ENCODE data around the gene HTR2A. TPM values are rescaled to one million over a fixed set of nuclear protein-coding genes. Genes with fewer than 3 reads are reported as not detected.

The HTR2A gene
- total RNA-seq, 1 experiment from 2014 or later = not detected

GRCh38 chr13:46866150-46866549 is 30.7 kb downstream of the HTR2A start:
- Histone ChIP-seq H3K4me1 (ENCODE audit: low read length) (peaks cover 3% of the 10 kb centered on the region), H4K20me1 (ENCODE audit: insufficient read depth, low read depth, low read length) (no peaks in the 10 kb centered on the region), H2AFZ (ENCODE audit: low read length) (no peak overlapping the region), H3K27me3 (ENCODE audit: low read length) (no peaks in the 10 kb centered on the region), H3K27ac (ENCODE audit: low read length) (no peak overlapping the region), H3K9me3 (ENCODE audit: low read length) (no peaks in the 10 kb centered on the region), H3K36me3 (ENCODE audit: insufficient read depth, low read length) (no peaks in the 10 kb centered on the region), H3K79me2 (ENCODE audit: low read length) (no peaks in the 10 kb centered on the region), H3K9me2 (replicated peaks; ENCODE audit: insufficient read depth, low read length) (no peaks in the 10 kb centered on the region), H3K9ac (ENCODE audit: low read length) (no peak overlapping the region), H3K4me3 (ENCODE audit: low read length) (no peak overlapping the region), H3K4me2 (ENCODE audit: low read depth, low read length, poor library complexity, severe bottlenecking) (no peak overlapping the region)
- peak; percentile 41 for DNase-seq

- Histone ChIP-seq H3K9ac (ENCODE audit: low read length) (no peak overlapping the region), H3K79me2 (ENCODE audit: low read length) (no peaks in the 10 kb centered on the region), H3K36me3 (ENCODE audit: insufficient read depth, low read length) (no peaks in the 10 kb centered on the region), H4K20me1 (ENCODE audit: insufficient read depth, low read depth, low read length) (no peaks in the 10 kb centered on the region), H2AFZ (ENCODE audit: low read length) (no peak overlapping the region), H3K9me3 (ENCODE audit: low read length) (no peaks in the 10 kb centered on the region), H3K27me3 (ENCODE audit: low read length) (no peaks in the 10 kb centered on the region), H3K27ac (ENCODE audit: low read length) (no peak overlapping the region), H3K4me1 (ENCODE audit: low read length) (peaks cover 3% of the 10 kb centered on the region), H3K4me3 (ENCODE audit: low read length) (no peak overlapping the region), H3K9me2 (replicated peaks; ENCODE audit: insufficient read depth, low read length) (no peaks in the 10 kb centered on the region), H3K4me2 (ENCODE audit: low read depth, low read length, poor library complexity, severe bottlenecking) (no peak overlapping the region)
- DNase-seq = no peak
Observed at GRCh38 chr13:46864941-46865340, 31.9 kb downstream of the HTR2A start.

DNA sequence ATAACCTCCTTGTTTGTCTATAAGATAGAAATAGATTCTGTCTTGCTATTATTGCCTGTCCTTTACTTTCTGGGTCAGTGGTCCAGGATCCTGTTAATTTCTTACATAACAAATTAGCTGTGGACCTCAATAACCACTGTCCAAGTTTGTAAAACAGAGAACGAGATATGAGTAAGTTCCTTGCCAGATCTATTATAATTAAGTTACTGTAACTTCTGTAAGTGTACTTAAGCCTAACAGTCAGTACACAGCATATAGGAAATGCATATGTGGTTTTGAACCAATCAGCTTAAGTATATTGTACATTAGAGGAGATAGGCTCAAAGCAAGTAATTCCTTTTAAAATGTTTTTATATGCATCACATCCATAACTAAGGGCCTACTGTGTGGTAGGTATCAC is 34.9 kb downstream of the HTR2A start:
- no peak overlapping the region for H3K27ac ChIP-seq (ENCODE audit: low read length)
- no peaks in the 10 kb centered on the region for H3K27me3 ChIP-seq (ENCODE audit: low read length)
- H3K36me3 ChIP-seq (ENCODE audit: insufficient read depth, low read length) = no peaks in the 10 kb centered on the region
- no peaks in the 10 kb centered on the region for H3K9me2 ChIP-seq (replicated peaks; ENCODE audit: insufficient read depth, low read length)
- peaks cover 3% of the 10 kb centered on the region for H3K4me1 ChIP-seq (ENCODE audit: low read length)
- no peaks in the 10 kb centered on the region for H3K79me2 ChIP-seq (ENCODE audit: low read length)
- no peak overlapping the region for H3K4me3 ChIP-seq (ENCODE audit: low read length)
- no peak overlapping the region for H3K4me2 ChIP-seq (ENCODE audit: low read depth, low read length, poor library complexity, severe bottlenecking)
- DNase-seq = no peak
- H3K9me3 ChIP-seq (ENCODE audit: low read length) = no peaks in the 10 kb centered on the region
- no peak overlapping the region for H2AFZ ChIP-seq (ENCODE audit: low read length)
- H3K9ac ChIP-seq (ENCODE audit: low read length) = no peak overlapping the region
- no peaks in the 10 kb centered on the region for H4K20me1 ChIP-seq (ENCODE audit: insufficient read depth, low read depth, low read length)

- Histone ChIP-seq H3K27ac (ENCODE audit: low read length) (no peak overlapping the region), H4K20me1 (ENCODE audit: insufficient read depth, low read depth, low read length) (no peaks in the 10 kb centered on the region), H3K9me3 (ENCODE audit: low read length) (no peaks in the 10 kb centered on the region), H3K79me2 (ENCODE audit: low read length) (no peaks in the 10 kb centered on the region), H2AFZ (ENCODE audit: low read length) (no peak overlapping the region), H3K36me3 (ENCODE audit: insufficient read depth, low read length) (no peaks in the 10 kb centered on the region), H3K4me3 (ENCODE audit: low read length) (no peak overlapping the region), H3K4me2 (ENCODE audit: low read depth, low read length, poor library complexity, severe bottlenecking) (no peak overlapping the region), H3K9me2 (replicated peaks; ENCODE audit: insufficient read depth, low read length) (no peaks in the 10 kb centered on the region), H3K27me3 (ENCODE audit: low read length) (no peaks in the 10 kb centered on the region), H3K4me1 (ENCODE audit: low read length) (peaks cover 3% of the 10 kb centered on the region), H3K9ac (ENCODE audit: low read length) (no peak overlapping the region)
- no peak for DNase-seq
Observed at GRCh38 chr13:46860722-46861121, 36.1 kb downstream of the HTR2A start.

DNA sequence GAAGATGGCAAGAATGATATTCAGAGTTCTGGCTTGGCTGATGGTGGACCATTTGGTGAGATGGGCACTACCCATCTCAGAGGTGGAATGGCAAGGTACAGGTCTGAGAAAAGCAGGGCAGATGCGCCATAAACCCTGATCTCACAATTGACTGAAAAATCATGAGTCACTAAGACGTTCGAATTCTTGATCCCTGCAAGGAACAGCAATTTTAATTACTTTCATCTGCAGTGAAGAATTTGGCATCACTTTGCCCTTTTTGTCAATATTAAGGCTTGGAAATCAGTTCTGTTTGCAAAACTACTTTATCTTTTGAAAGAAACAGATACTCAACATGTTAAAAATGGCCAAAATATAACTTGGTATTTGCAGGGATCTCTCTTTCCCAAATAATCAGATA is 38.1 kb downstream of the HTR2A start:
- Histone ChIP-seq H3K4me2 (ENCODE audit: low read depth, low read length, poor library complexity, severe bottlenecking) (no peak overlapping the region), H2AFZ (ENCODE audit: low read length) (no peak overlapping the region), H3K4me1 (ENCODE audit: low read length) (peaks cover 3% of the 10 kb centered on the region), H3K9me3 (ENCODE audit: low read length) (no peaks in the 10 kb centered on the region), H3K36me3 (ENCODE audit: insufficient read depth, low read length) (no peaks in the 10 kb centered on the region), H3K9ac (ENCODE audit: low read length) (no peak overlapping the region), H3K79me2 (ENCODE audit: low read length) (no peaks in the 10 kb centered on the region), H4K20me1 (ENCODE audit: insufficient read depth, low read depth, low read length) (no peaks in the 10 kb centered on the region), H3K27me3 (ENCODE audit: low read length) (no peaks in the 10 kb centered on the region), H3K9me2 (replicated peaks; ENCODE audit: insufficient read depth, low read length) (no peaks in the 10 kb centered on the region), H3K4me3 (ENCODE audit: low read length) (no peak overlapping the region), H3K27ac (ENCODE audit: low read length) (no peak overlapping the region)
- no peak for DNase-seq

- H3K4me2 ChIP-seq (ENCODE audit: low read depth, low read length, poor library complexity, severe bottlenecking) = no peak overlapping the region
- no peaks in the 10 kb centered on the region for H3K36me3 ChIP-seq (ENCODE audit: insufficient read depth, low read length)
- no peak overlapping the region for H2AFZ ChIP-seq (ENCODE audit: low read length)
- no peaks in the 10 kb centered on the region for H3K9me3 ChIP-seq (ENCODE audit: low read length)
- H3K4me3 ChIP-seq (ENCODE audit: low read length) = no peak overlapping the region
- H3K79me2 ChIP-seq (ENCODE audit: low read length) = no peaks in the 10 kb centered on the region
- H3K9me2 ChIP-seq (replicated peaks; ENCODE audit: insufficient read depth, low read length) = no peaks in the 10 kb centered on the region
- DNase-seq = no peak
- H3K9ac ChIP-seq (ENCODE audit: low read length) = no peak overlapping the region
- H3K4me1 ChIP-seq (ENCODE audit: low read length) = peaks cover 3% of the 10 kb centered on the region
- no peaks in the 10 kb centered on the region for H3K27me3 ChIP-seq (ENCODE audit: low read length)
- H3K27ac ChIP-seq (ENCODE audit: low read length) = no peak overlapping the region
- H4K20me1 ChIP-seq (ENCODE audit: insufficient read depth, low read depth, low read length) = no peaks in the 10 kb centered on the region
Observed at GRCh38 chr13:46858163-46858562, 38.7 kb downstream of the HTR2A start.

DNA sequence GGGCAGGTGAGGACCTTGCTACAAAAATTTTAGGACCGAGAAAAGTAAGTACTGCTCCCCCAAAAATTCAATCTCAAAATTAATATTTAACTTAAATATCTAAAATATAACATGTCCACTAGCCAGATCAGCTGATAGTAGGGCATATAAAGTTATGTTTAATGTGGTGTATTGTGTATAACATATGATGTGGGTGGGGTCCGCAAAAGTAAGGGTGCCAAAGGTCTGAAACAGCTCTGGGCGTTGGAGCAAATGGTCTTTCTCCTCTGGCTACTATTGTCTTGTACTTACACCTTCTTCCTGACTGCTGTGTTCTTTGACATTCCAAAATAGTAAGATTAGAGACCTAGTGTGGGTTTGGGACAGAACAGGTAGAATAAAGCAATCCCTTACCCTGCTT is 41.2 kb downstream of the HTR2A start:
- H3K27ac ChIP-seq (ENCODE audit: low read length) = no peak overlapping the region

GRCh38 chr13:46855166-46855565 is 41.7 kb downstream of the HTR2A start:
- no peak overlapping the region for H2AFZ ChIP-seq (ENCODE audit: low read length)
- H3K4me2 ChIP-seq (ENCODE audit: low read depth, low read length, poor library complexity, severe bottlenecking) = no peak overlapping the region

More for the DNA sequence above, 41.2 kb downstream of the HTR2A start:
- Histone ChIP-seq H3K36me3 (ENCODE audit: insufficient read depth, low read length) (no peaks in the 10 kb centered on the region), H3K79me2 (ENCODE audit: low read length) (no peaks in the 10 kb centered on the region), H2AFZ (ENCODE audit: low read length) (no peak overlapping the region), H3K9ac (ENCODE audit: low read length) (no peak overlapping the region), H3K9me2 (replicated peaks; ENCODE audit: insufficient read depth, low read length) (no peaks in the 10 kb centered on the region), H3K4me1 (ENCODE audit: low read length) (no peaks in the 10 kb centered on the region), H3K4me2 (ENCODE audit: low read depth, low read length, poor library complexity, severe bottlenecking) (no peak overlapping the region), H3K4me3 (ENCODE audit: low read length) (no peak overlapping the region), H4K20me1 (ENCODE audit: insufficient read depth, low read depth, low read length) (no peaks in the 10 kb centered on the region), H3K27me3 (ENCODE audit: low read length) (no peaks in the 10 kb centered on the region), H3K9me3 (ENCODE audit: low read length) (no peaks in the 10 kb centered on the region)
- DNase-seq = no peak

DNA sequence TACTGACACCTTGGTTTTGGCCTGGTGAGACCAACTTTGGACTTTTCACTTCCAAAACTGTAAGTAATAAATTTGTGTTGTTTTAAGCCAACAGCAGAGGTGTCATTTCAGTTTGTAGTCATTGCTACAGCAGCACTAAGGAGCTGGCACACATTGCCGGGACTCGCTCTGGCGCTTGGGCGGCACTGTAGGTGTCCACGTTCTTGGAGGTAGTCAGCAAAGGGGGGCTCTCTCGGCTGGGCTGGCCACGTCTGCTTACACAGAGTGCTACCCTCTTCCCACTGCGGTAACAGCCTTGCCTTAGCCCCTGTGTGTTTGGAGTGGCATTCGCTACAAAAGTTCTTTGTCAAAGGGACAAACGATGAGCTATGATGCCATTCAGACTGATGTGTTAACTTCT is 44.7 kb downstream of the HTR2A start:
- no peak overlapping the region for H3K27ac ChIP-seq (ENCODE audit: low read length)
- no peaks in the 10 kb centered on the region for H3K27me3 ChIP-seq (ENCODE audit: low read length)
- no peak overlapping the region for H3K4me3 ChIP-seq (ENCODE audit: low read length)
- H3K9ac ChIP-seq (ENCODE audit: low read length) = no peak overlapping the region
- no peaks in the 10 kb centered on the region for H3K4me1 ChIP-seq (ENCODE audit: low read length)
- no peaks in the 10 kb centered on the region for H4K20me1 ChIP-seq (ENCODE audit: insufficient read depth, low read depth, low read length)
- no peaks in the 10 kb centered on the region for H3K9me3 ChIP-seq (ENCODE audit: low read length)
- H3K36me3 ChIP-seq (ENCODE audit: insufficient read depth, low read length) = no peaks in the 10 kb centered on the region
- no peak overlapping the region for H2AFZ ChIP-seq (ENCODE audit: low read length)
- no peak for DNase-seq
- no peaks in the 10 kb centered on the region for H3K79me2 ChIP-seq (ENCODE audit: low read length)
- no peak overlapping the region for H3K4me2 ChIP-seq (ENCODE audit: low read depth, low read length, poor library complexity, severe bottlenecking)
- no peaks in the 10 kb centered on the region for H3K9me2 ChIP-seq (replicated peaks; ENCODE audit: insufficient read depth, low read length)

More at GRCh38 chr13:46855166-46855565, 41.7 kb downstream of the HTR2A start:
- no peak overlapping the region for H3K9ac ChIP-seq (ENCODE audit: low read length)
- no peaks in the 10 kb centered on the region for H3K9me2 ChIP-seq (replicated peaks; ENCODE audit: insufficient read depth, low read length)
- H4K20me1 ChIP-seq (ENCODE audit: insufficient read depth, low read depth, low read length) = no peaks in the 10 kb centered on the region
- H3K4me1 ChIP-seq (ENCODE audit: low read length) = no peaks in the 10 kb centered on the region
- H3K27me3 ChIP-seq (ENCODE audit: low read length) = no peaks in the 10 kb centered on the region
- H3K4me3 ChIP-seq (ENCODE audit: low read length) = no peak overlapping the region
- H3K79me2 ChIP-seq (ENCODE audit: low read length) = no peaks in the 10 kb centered on the region
- H3K27ac ChIP-seq (ENCODE audit: low read length) = no peak overlapping the region
- no peaks in the 10 kb centered on the region for H3K9me3 ChIP-seq (ENCODE audit: low read length)
- DNase-seq = no peak
- H3K36me3 ChIP-seq (ENCODE audit: insufficient read depth, low read length) = no peaks in the 10 kb centered on the region

Data from Karpas-422 (cell line).